A549 (cell line): ENCODE data around the gene ASZ1.

ENCODE experiments used
- CHD2 ChIP-seq: fragments of 150-350 bp; IDR thresholded peaks from 2 replicates; pipeline ENCODE4 v1.6.1; 2014; ENCODE audit warnings: low read length; ENCODE audit not compliant: partially characterized antibody
- E2F6 ChIP-seq: IDR thresholded peaks from 2 replicates; pipeline ENCODE4 v1.6.1; 2012; ENCODE audit warnings: low read depth, borderline replicate concordance
- EP300 ChIP-seq, 2 experiments: fragments of >200 bp; sonication (Bioruptor Twin); formaldehyde crosslinking; IDR thresholded peaks; 2 replicates in 1 of 2; 3 replicates in 1 of 2; pipeline ENCODE4 v1.6.1; 2016 to 2017
- HMGXB4 ChIP-seq: fragments of 250-450 bp; sonication (Bioruptor Pico); IDR thresholded peaks from 2 replicates; pipeline ENCODE4 v1.5.0; 2021; ENCODE audit warnings: mild to moderate bottlenecking, moderate library complexity, borderline replicate concordance
- JUN ChIP-seq, 2 experiments: fragments of >200 bp; sonication (Bioruptor Twin); formaldehyde crosslinking; IDR thresholded peaks; 2 replicates in 1 of 2; 3 replicates in 1 of 2; pipeline ENCODE4 v1.6.1; 2016 to 2017
- PHF8 ChIP-seq: fragments of 200-600 bp; sonication (generic); IDR thresholded peaks from 2 replicates; pipeline ENCODE4 v1.6.1; 2016; ENCODE audit warnings: low read depth, mild to moderate bottlenecking, antibody characterized with exemption, moderate library complexity, borderline replicate concordance
- SMC3 ChIP-seq: fragments of >200 bp; sonication (Bioruptor Twin); formaldehyde crosslinking; IDR thresholded peaks from 3 replicates; pipeline ENCODE4 v1.6.1; 2018; ENCODE audit warnings: inconsistent platforms
- TF ChIP-seq, protein P1 (sequence below): fragments of >200 bp; sonication (Bioruptor Twin); formaldehyde crosslinking; IDR thresholded peaks from 3 replicates; pipeline ENCODE4 v1.5.1; 2016

DNA sequence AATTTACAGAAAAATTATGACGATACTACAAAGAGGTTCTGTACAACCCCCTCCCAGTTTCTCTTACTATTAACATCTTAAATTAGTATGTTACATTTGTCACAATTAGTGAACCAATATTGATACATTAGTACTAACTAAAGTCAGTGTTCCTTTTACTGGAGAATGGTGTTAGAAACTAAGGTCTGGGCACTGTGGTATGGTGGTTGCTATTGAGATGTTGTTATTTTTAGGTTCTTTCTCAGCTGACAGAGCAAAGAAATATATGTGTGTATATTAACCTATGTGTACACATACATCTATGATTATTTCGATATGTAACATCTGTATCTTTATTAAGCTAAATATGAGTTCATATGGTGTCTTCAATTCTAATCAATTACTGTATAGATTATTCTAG is 40.9 kb upstream of the ASZ1 start:
- no peak for TF ChIP-seq HMGXB4 (CRISPR knock-in tag)
- TF ChIP-seq, protein P1, sequence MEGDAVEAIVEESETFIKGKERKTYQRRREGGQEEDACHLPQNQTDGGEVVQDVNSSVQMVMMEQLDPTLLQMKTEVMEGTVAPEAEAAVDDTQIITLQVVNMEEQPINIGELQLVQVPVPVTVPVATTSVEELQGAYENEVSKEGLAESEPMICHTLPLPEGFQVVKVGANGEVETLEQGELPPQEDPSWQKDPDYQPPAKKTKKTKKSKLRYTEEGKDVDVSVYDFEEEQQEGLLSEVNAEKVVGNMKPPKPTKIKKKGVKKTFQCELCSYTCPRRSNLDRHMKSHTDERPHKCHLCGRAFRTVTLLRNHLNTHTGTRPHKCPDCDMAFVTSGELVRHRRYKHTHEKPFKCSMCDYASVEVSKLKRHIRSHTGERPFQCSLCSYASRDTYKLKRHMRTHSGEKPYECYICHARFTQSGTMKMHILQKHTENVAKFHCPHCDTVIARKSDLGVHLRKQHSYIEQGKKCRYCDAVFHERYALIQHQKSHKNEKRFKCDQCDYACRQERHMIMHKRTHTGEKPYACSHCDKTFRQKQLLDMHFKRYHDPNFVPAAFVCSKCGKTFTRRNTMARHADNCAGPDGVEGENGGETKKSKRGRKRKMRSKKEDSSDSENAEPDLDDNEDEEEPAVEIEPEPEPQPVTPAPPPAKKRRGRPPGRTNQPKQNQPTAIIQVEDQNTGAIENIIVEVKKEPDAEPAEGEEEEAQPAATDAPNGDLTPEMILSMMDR = no peak
- TF ChIP-seq PHF8 = no peak
- TF ChIP-seq CHD2 = no peak
- TF ChIP-seq E2F6 = no peak
- no peak for TF ChIP-seq EP300 (IDR thresholded peaks at IDR 0.05)
- no peak for TF ChIP-seq JUN (IDR thresholded peaks at IDR 0.05)
- TF ChIP-seq SMC3 = no peak
